IPS-15b (cell line): Measurements from ENCODE around the gene IGSF11.

ENCODE experiments used
- H3K27me3 ChIP-seq: one replicate; pipeline ENCODE4 v1.6.1; 2013; ENCODE audit warnings: low read length; ENCODE audit not compliant: control insufficient read depth, insufficient read depth
- H3K36me3 ChIP-seq: one replicate; pipeline ENCODE4 v1.6.1; 2013; ENCODE audit warnings: low read length; ENCODE audit not compliant: control insufficient read depth, insufficient read depth
- H3K4me1 ChIP-seq: one replicate; pipeline ENCODE4 v1.6.1; 2013; ENCODE audit warnings: mild to moderate bottlenecking, low read length; ENCODE audit not compliant: control insufficient read depth, insufficient read depth
- H3K4me3 ChIP-seq: one replicate; pipeline ENCODE4 v1.5.1; 2013; ENCODE audit warnings: low read depth, low read length
- H3K9ac ChIP-seq: one replicate; pipeline ENCODE4 v1.6.1; 2013; ENCODE audit warnings: low read depth, mild to moderate bottlenecking, low read length
- H3K9me3 ChIP-seq: one replicate; pipeline ENCODE4 v1.6.1; 2013; ENCODE audit warnings: mild to moderate bottlenecking, low read length; ENCODE audit not compliant: control insufficient read depth, insufficient read depth

The IGSF11 gene

GRCh38 chr3:119025171-119025795 is 9.4 kb downstream of the IGSF11 start:
- Histone ChIP-seq H3K9ac (no peak overlapping the region), H3K27me3 (no peaks in the 10 kb centered on the region), H3K36me3 (no peaks in the 10 kb centered on the region), H3K4me3 (no peak overlapping the region), H3K9me3 (no peaks in the 10 kb centered on the region), H3K4me1 (no peaks in the 10 kb centered on the region)

- Histone ChIP-seq H3K9ac (no peak overlapping the region), H3K36me3 (no peaks in the 10 kb centered on the region), H3K4me3 (no peak overlapping the region), H3K9me3 (no peaks in the 10 kb centered on the region), H3K4me1 (peaks cover 7% of the 10 kb centered on the region), H3K27me3 (no peaks in the 10 kb centered on the region)
Observed at GRCh38 chr3:119019767-119020518, 14.7 kb downstream of the IGSF11 start.

GRCh38 chr3:119018690-119019463 is 15.8 kb downstream of the IGSF11 start:
- no peaks in the 10 kb centered on the region for H3K36me3 ChIP-seq
- H3K27me3 ChIP-seq = no peaks in the 10 kb centered on the region
- H3K4me3 ChIP-seq = no peak overlapping the region
- H3K9ac ChIP-seq = no peak overlapping the region
- H3K4me1 ChIP-seq = peaks cover 7% of the 10 kb centered on the region
- H3K9me3 ChIP-seq = no peaks in the 10 kb centered on the region

GRCh38 chr3:119015942-119016341 is 18.7 kb downstream of the IGSF11 start:
- Histone ChIP-seq H3K36me3 (no peaks in the 10 kb centered on the region), H3K9ac (no peak overlapping the region), H3K4me1 (peaks cover 7% of the 10 kb centered on the region), H3K9me3 (no peaks in the 10 kb centered on the region), H3K4me3 (no peak overlapping the region), H3K27me3 (no peaks in the 10 kb centered on the region)

GRCh38 chr3:119013951-119014350 is 20.7 kb downstream of the IGSF11 start:
- Histone ChIP-seq H3K36me3 (no peaks in the 10 kb centered on the region), H3K9ac (no peak overlapping the region), H3K4me1 (peaks cover 2% of the 10 kb centered on the region), H3K27me3 (no peaks in the 10 kb centered on the region), H3K4me3 (no peak overlapping the region), H3K9me3 (no peaks in the 10 kb centered on the region)

GRCh38 chr3:119011528-119011927 is 23.1 kb downstream of the IGSF11 start:
- H3K4me3 ChIP-seq = no peak overlapping the region
- H3K9me3 ChIP-seq = no peaks in the 10 kb centered on the region
- peaks cover 3% of the 10 kb centered on the region for H3K36me3 ChIP-seq
- H3K9ac ChIP-seq = no peak overlapping the region
- H3K4me1 ChIP-seq = peaks cover 2% of the 10 kb centered on the region
- H3K27me3 ChIP-seq = no peaks in the 10 kb centered on the region

- Histone ChIP-seq H3K4me1 (no peaks in the 10 kb centered on the region), H3K9ac (no peak overlapping the region), H3K9me3 (no peaks in the 10 kb centered on the region), H3K27me3 (no peaks in the 10 kb centered on the region), H3K36me3 (no peaks in the 10 kb centered on the region), H3K4me3 (no peak overlapping the region)
Observed at GRCh38 chr3:118997190-118997589, 37.5 kb downstream of the IGSF11 start.

GRCh38 chr3:118991775-118992174 is 42.9 kb downstream of the IGSF11 start:
- H3K9ac ChIP-seq = no peak overlapping the region
- H3K27me3 ChIP-seq = no peaks in the 10 kb centered on the region
- no peaks in the 10 kb centered on the region for H3K36me3 ChIP-seq
- no peak overlapping the region for H3K4me3 ChIP-seq
- H3K9me3 ChIP-seq = no peaks in the 10 kb centered on the region
- H3K4me1 ChIP-seq = peaks cover 26% of the 10 kb centered on the region

- H3K9ac ChIP-seq = no peak overlapping the region
- no peaks in the 10 kb centered on the region for H3K36me3 ChIP-seq
- H3K4me3 ChIP-seq = no peak overlapping the region
- no peaks in the 10 kb centered on the region for H3K9me3 ChIP-seq
- H3K27me3 ChIP-seq = no peaks in the 10 kb centered on the region
- H3K4me1 ChIP-seq = peaks cover 27% of the 10 kb centered on the region
Observed at GRCh38 chr3:118990823-118991560, 43.7 kb downstream of the IGSF11 start.

- H3K27me3 ChIP-seq = no peaks in the 10 kb centered on the region
- peak overlapping the region; percentile 3 for H3K4me3 ChIP-seq
- H3K36me3 ChIP-seq = no peaks in the 10 kb centered on the region
- H3K4me1 ChIP-seq = peaks cover 27% of the 10 kb centered on the region
- no peaks in the 10 kb centered on the region for H3K9me3 ChIP-seq
- no peak overlapping the region for H3K9ac ChIP-seq
Observed at GRCh38 chr3:118988198-118989130, 46.2 kb downstream of the IGSF11 start.
